ENCODE results near the gene NDST4.

DNA sequence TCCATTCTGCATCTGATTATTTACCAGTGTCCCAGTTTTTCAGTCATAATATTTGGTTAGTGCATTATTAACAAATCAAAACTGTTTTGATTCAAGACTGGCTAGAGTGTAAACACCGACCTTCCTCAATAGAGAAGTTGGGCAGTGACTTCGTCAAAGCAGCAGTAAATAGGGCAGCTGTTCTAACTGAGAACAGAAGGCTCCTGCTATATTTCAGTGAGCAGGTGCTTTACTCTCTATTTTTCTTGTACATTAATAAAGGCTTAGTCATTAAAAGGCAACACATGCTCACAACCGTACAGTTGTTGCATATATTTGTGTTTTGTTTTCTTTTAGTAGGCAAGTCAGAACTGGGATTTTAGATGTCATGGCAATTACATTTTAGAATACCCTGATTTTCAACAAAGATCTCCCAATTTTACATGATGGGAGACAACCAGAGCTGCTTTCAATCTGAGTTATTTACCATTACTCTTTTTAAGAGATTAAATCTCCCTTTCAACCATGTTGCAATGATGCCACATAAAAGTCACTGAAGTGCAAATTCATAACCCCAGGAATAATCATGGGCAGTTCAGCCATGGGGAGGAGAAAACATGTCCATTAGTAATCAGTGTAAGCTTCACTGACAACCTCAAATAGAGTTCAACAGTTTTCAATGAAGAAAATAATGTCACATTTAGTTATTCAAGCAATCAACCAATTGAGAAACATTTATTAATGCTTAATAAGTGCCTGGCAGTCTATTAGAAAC, 233.3 kb downstream of the NDST4 start:
- TF ChIP-seq, protein P1, sequence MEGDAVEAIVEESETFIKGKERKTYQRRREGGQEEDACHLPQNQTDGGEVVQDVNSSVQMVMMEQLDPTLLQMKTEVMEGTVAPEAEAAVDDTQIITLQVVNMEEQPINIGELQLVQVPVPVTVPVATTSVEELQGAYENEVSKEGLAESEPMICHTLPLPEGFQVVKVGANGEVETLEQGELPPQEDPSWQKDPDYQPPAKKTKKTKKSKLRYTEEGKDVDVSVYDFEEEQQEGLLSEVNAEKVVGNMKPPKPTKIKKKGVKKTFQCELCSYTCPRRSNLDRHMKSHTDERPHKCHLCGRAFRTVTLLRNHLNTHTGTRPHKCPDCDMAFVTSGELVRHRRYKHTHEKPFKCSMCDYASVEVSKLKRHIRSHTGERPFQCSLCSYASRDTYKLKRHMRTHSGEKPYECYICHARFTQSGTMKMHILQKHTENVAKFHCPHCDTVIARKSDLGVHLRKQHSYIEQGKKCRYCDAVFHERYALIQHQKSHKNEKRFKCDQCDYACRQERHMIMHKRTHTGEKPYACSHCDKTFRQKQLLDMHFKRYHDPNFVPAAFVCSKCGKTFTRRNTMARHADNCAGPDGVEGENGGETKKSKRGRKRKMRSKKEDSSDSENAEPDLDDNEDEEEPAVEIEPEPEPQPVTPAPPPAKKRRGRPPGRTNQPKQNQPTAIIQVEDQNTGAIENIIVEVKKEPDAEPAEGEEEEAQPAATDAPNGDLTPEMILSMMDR (IDR thresholded peaks at IDR 0.05; ENCODE audit: low read depth, low read length, missing input control) = no peak
- TF ChIP-seq EGR1 (IDR thresholded peaks at IDR 0.05; ENCODE audit: low read depth in 2 of 2) (no peak), TAF1 (conservative IDR thresholded peaks at IDR 0.05) (no peak), RAD21 (IDR thresholded peaks at IDR 0.05) (no peak)

Data from liver (tissue), 3 donors.